K562 (cell line): ENCODE results near the gene URB2. TPM values are rescaled to one million over a fixed set of nuclear protein-coding genes. Genes with fewer than 3 reads are reported as not detected.
A peak's percentile ranks its signal among the peaks of the same experiment; 100 is the strongest.
"Not testable (repeated sequence)": the region's sequence is repeated elsewhere in the genome, so short reads cannot be mapped to it uniquely, and the experiment has no call there.

Source experiments
- ATAC-seq: fragments of 200-7000 bp; cut with Tn5 transposase; 3 replicates; pipeline ENCODE4 v1.9.1; 2020; ENCODE audit warnings: moderate library complexity
- BruUV-seq: library from RNA; stranded (reverse); fragments of 400-500 nt; replicated peaks from 2 replicates; lab custom pipeline; 2021; lab: Mats Ljungman, UMichigan
- CTCF ChIA-PET: fragments of 300-600 bp; formaldehyde crosslinking; extraction: SDS; loops from one replicate; lab custom pipeline; 2021; ENCODE audit warnings: low intra/inter-chr PET ratio; lab: Yijun Ruan, JAX
- POLR2A ChIA-PET: fragments of 300-600, 350-650 bp; sonication (Branson Sonifier 250); formaldehyde crosslinking; extraction: SDS; loops from one replicate; lab custom pipeline; 2021; ENCODE audit warnings: antibody characterized with exemption, inconsistent platforms; lab: Yijun Ruan, JAX
- DNase-seq, 4 experiments: peaks; one replicate each; pipeline versions ENCODE4 v3.0.0 to v3.0.0-alpha.2; 2011 to 2018; ENCODE audit warnings: low spot score in 3 of 4, mixed read lengths in 3 of 4; ENCODE audit errors: extremely low read depth in 1 of 4
- FAIRE-seq: peaks from 2 replicates; lab custom pipeline; 2011; peaks lifted over from hg19 to GRCh38; lab: Jason Lieb, UNC
- H2AFZ ChIP-seq: 2 replicates; pipeline ENCODE4 v1.6.0; 2011; ENCODE audit warnings: low read depth, low read length, control low read depth, inconsistent platforms
- H3K27ac ChIP-seq: fragments of 200-600 bp; 3 replicates; pipeline ENCODE4 v1.8.0; 2011; ENCODE audit warnings: low read depth, mild to moderate bottlenecking, control low read depth, inconsistent platforms, low read length, moderate library complexity, mixed read lengths; ENCODE audit errors: extremely low read depth
- H3K27me3 ChIP-seq, 2 experiments: fragments of 300-600 bp in 1 of 2; 2 replicates in 1 of 2; 3 replicates in 1 of 2; pipeline versions ENCODE4 v1.6.0 to v1.8.0; 2011; ENCODE audit warnings: inconsistent platforms in 2 of 2, low read length in 2 of 2, mild to moderate bottlenecking in 1 of 2, mixed read lengths in 1 of 2, moderate library complexity in 1 of 2; ENCODE audit not compliant: control insufficient read depth in 2 of 2, insufficient read depth in 2 of 2
- H3K36me3 ChIP-seq: fragments of 300-600 bp; 3 replicates; pipeline ENCODE4 v1.8.0; 2011; ENCODE audit warnings: mild to moderate bottlenecking, low read length, inconsistent platforms; ENCODE audit not compliant: control insufficient read depth, insufficient read depth
- H3K4me1 ChIP-seq, 2 experiments: fragments of 200-600 bp in 1 of 2; replicated peaks in 1 of 2; 2 replicates in 1 of 2; 3 replicates in 1 of 2; pipeline versions ENCODE4 v1.5.1 to v1.8.0; 2011; ENCODE audit warnings: inconsistent platforms in 2 of 2, low read length in 2 of 2, mild to moderate bottlenecking in 1 of 2, mixed read lengths in 1 of 2, moderate library complexity in 1 of 2; ENCODE audit not compliant: control insufficient read depth in 2 of 2, insufficient read depth in 2 of 2
- H3K4me2 ChIP-seq: 2 replicates; pipeline ENCODE4 v1.6.1; 2011; ENCODE audit warnings: low read length, control low read depth, inconsistent platforms, mixed read lengths; ENCODE audit not compliant: insufficient read depth
- H3K4me3 ChIP-seq: fragments of 200-600 bp; sonication (generic), shearing (Covaris generic); 2 replicates; pipeline ENCODE4 v1.5.1; 2016; ENCODE audit warnings: control low read depth, inconsistent platforms
- H3K79me2 ChIP-seq: fragments of 200-600 bp; 3 replicates; pipeline ENCODE4 v1.8.0; 2011; ENCODE audit warnings: low read length, inconsistent platforms; ENCODE audit not compliant: control insufficient read depth, insufficient read depth
- H3K9ac ChIP-seq, 2 experiments: 2 replicates each; pipeline versions ENCODE4 v1.6.0 to v1.6.1; 2011; ENCODE audit warnings: low read depth in 2 of 2, low read length in 2 of 2, control low read depth in 1 of 2, inconsistent platforms in 1 of 2, mild to moderate bottlenecking in 1 of 2, mixed read lengths in 1 of 2; ENCODE audit not compliant: insufficient read depth in 1 of 2
- H3K9me1 ChIP-seq: one replicate; pipeline ENCODE4 v1.6.0; 2011; ENCODE audit warnings: inconsistent platforms, mild to moderate bottlenecking, low read length, moderate library complexity; ENCODE audit not compliant: control insufficient read depth, insufficient read depth
- H3K9me3 ChIP-seq: replicated peaks from 2 replicates; pipeline ENCODE4 v1.5.1; 2011; ENCODE audit warnings: low read depth, low read length, inconsistent platforms; ENCODE audit not compliant: control insufficient read depth, insufficient read depth
- H4K20me1 ChIP-seq: replicated peaks from 2 replicates; pipeline ENCODE4 v1.6.1; 2011; ENCODE audit warnings: low read length, inconsistent platforms, mixed read lengths; ENCODE audit not compliant: control insufficient read depth, insufficient read depth
- DACH1 ChIP-seq: fragments of 450-650 bp; IDR thresholded peaks from 2 replicates; pipeline ENCODE4 v1.6.1; 2018; ENCODE audit not compliant: partially characterized antibody
- TGIF2 ChIP-seq: sonication (generic); formaldehyde crosslinking; IDR thresholded peaks from 2 replicates; pipeline ENCODE4 v1.8.1; 2022; ENCODE audit warnings: mild to moderate bottlenecking, missing genetic modification reagents, moderate library complexity
- WGBS: fragments of 100-300 bp; shearing (Covaris generic); methylation state at CpG from one replicate; pipeline ENCODE4 v1.1.6; 2016; ENCODE audit warnings: low coverage, mixed read lengths; ENCODE audit not compliant: insufficient coverage; ENCODE audit errors: missing lambda C conversion rate; 5-methylcytosine and 5-hydroxymethylcytosine counted together
- in situ Hi-C: fragments of 300-500 bp; cut with MboI; formaldehyde crosslinking; loops from 4 replicates; pipeline ENCODE4 v1.15.0; 2018; ENCODE audit warnings: inconsistent platforms, mixed read lengths
- intact Hi-C: fragments of 100-400 bp; cut with micrococcal nuclease; formaldehyde crosslinking; loops from 2 replicates; pipeline ENCODE4 v1.14.2; 2022
- polyA plus RNA-seq, 8 experiments: library from polyadenylated mRNA; depleted of rRNA in 4 of 8; stranded (reverse) in 5 of 8; unstranded in 3 of 8; fragments of >200 nt; fragmentation: Nextera tagmentation in 2 of 8; fragmentation: Illumina TruSeq in 1 of 8; extraction: Ambion mirVana in 2 of 8; extraction: Trizol in 1 of 8; gene quantifications; 2 replicates each; pipeline versions ENCODE4 v1.2.1 to v1.2.3, GENCODE V29; 2011 to 2014; ENCODE audit warnings: inconsistent platforms in 1 of 8, missing spikeins in 1 of 8
- total RNA-seq, 7 experiments: library from RNA; depleted of rRNA in 6 of 7; stranded (reverse); fragments of >200 nt in 6 of 7; fragmentation: Illumina TruSeq in 2 of 7; extraction: Trizol in 2 of 7; gene quantifications; 2 replicates each; pipeline versions ENCODE4 v1.2.1 to v1.2.3, GENCODE V29; 2011 to 2021; ENCODE audit warnings: low replicate concordance in 1 of 7

URB2 gene
- total and polyA plus RNA-seq, 9 of the 15 experiments (the other 6 are each of a cell fraction or from before 2014, with no cell fraction given) = 2.8 to 28.3 (median 19.0) TPM

- POLR2A ChIA-PET = interaction anchor here (0.6 kb wide), 1 partner anchor 627 kb away, joined by 3 read pairs; no protein-coding TSS in a partner anchor
- peaks cover 15 to 35% of the 10 kb centered on the region in 2 experiments; a peak in 4 of 5 replicates for H3K4me1 ChIP-seq
- H3K9me1 ChIP-seq = peaks cover 3% of the 10 kb centered on the region
- H3K36me3 ChIP-seq = peaks cover 4% of the 10 kb centered on the region; the same call in 2 of the 3 replicates
- no peaks in the 10 kb centered on the region for H3K27me3 ChIP-seq
- in situ Hi-C loops (no loop called here), intact Hi-C loops (loop anchor here (5.0 kb wide), 1 partner anchor 49 kb away; no protein-coding TSS in a partner anchor)
- WGBS = 57% methylated on average over 2 of the region's 2 CpGs
- H3K4me2 ChIP-seq = no peak overlapping the region
- no peak overlapping the region for H3K4me3 ChIP-seq
- ATAC-seq (no peak), DNase-seq (no peak)
- H3K9ac ChIP-seq = no peak overlapping the region
- H3K9me3 ChIP-seq = no peaks in the 10 kb centered on the region
- peaks cover 89% of the 10 kb centered on the region for H3K79me2 ChIP-seq
- peaks cover 31% of the 10 kb centered on the region for H4K20me1 ChIP-seq
- TF ChIP-seq DACH1 = peak; percentile 82
- no peak for TF ChIP-seq TGIF2 (CRISPR knock-in tag)
- TF ChIP-seq, all 486 proteins: peak for 1
- Histone ChIP-seq H3K27ac (no peak overlapping the region), H2AFZ (no peak overlapping the region)
- FAIRE-seq = no peak
- CTCF ChIA-PET = no interaction called here
- BruUV-seq = no TSS peak
These were observed 4.4 kb upstream of the URB2 start for GRCh38 chr1:229621663-229622062.

DNA sequence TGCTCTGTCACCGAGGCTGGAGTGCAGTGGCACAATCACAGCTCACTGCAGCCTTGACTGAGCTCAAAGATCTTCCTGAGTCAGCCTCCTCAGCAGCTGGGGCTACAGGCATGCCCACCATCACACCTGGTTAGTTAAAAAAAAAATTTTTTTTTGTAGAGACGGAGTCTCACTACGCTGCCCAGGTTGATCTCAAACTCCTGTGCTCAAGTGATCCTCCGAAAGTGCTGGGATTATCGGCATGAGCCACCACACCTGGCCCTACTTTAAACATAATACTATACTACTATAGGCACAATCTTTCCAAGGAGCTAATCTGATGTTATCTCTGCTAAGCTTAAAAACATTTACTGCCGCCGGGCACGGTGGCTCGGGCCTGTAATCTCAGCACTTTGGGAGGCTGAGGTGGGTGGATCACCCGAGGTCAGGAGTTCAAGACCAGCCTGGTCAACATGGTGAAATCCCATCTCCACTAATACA, 3.4 kb upstream of the URB2 start:
- POLR2A ChIA-PET = interaction anchor here (0.6 to 1.5 kb wide), 2 partner anchors 40 to 67 kb away, joined by 3 to 5 read pairs; no protein-coding TSS in a partner anchor
- H3K36me3 ChIP-seq, H2AFZ ChIP-seq, BruUV-seq, ATAC-seq, FAIRE-seq, H3K9me3 ChIP-seq, in situ Hi-C loops, CTCF ChIA-PET, H3K4me3 ChIP-seq, H3K9ac ChIP-seq, H3K4me2 ChIP-seq, H3K27ac ChIP-seq, H3K27me3 ChIP-seq, DNase-seq, H3K9me1 ChIP-seq: not testable (repeated sequence)
- 52% methylated on average over 10 of the region's 10 CpGs for WGBS
- H3K79me2 ChIP-seq = peaks cover 89% of the 10 kb centered on the region
- peaks cover 31% of the 10 kb centered on the region for H4K20me1 ChIP-seq
- H3K4me1 ChIP-seq = peaks cover 15 to 31% of the 10 kb centered on the region in 2 experiments; a peak in 4 of 5 replicates
- intact Hi-C loops = loop anchor here (5.0 kb wide), 1 partner anchor 50 kb away; no protein-coding TSS in a partner anchor
